Body of pancreas (tissue), 4 donors: ENCODE measurements around the gene TTC3. TPM values are rescaled to one million over a fixed set of nuclear protein-coding genes. Genes with fewer than 3 reads are reported as not detected.
"Not testable (repeated sequence)": the region's sequence is repeated elsewhere in the genome, so short reads cannot be mapped to it uniquely, and the experiment has no call there.

Experiments
- ATAC-seq: fragments of 150-250 bp; one replicate; pipeline ENCODE4 v1.9.1; 2016
- DNase-seq, 4 donors: peaks; one replicate each; pipeline ENCODE4 v3.0.0-alpha.2; 2019
- H3K27ac ChIP-seq, 4 donors: fragments of 200-600 bp; sonication (generic); 1 replicate in 3 of 4; 2 replicates in 1 of 4; pipeline versions ENCODE4 v1.5.1 to v1.6.1; 2016 to 2019; ENCODE audit warnings: mild to moderate bottlenecking in 1 of 4, mixed read lengths in 1 of 4, moderate library complexity in 1 of 4
- H3K27me3 ChIP-seq, 2 donors: fragments of 200-600 bp; sonication (generic); one replicate each; pipeline ENCODE4 v1.6.0; 2016; ENCODE audit warnings: mild to moderate bottlenecking in 1 of 2
- H3K36me3 ChIP-seq, 2 donors: fragments of 200-600 bp; sonication (generic); replicated peaks in 1 of 2; 2 replicates each; pipeline ENCODE4 v1.5.1; 2016; ENCODE audit warnings: low read depth in 2 of 2; ENCODE audit not compliant: insufficient read depth in 1 of 2
- H3K4me1 ChIP-seq: fragments of 200-600 bp; sonication (generic); one replicate; pipeline ENCODE4 v1.6.0; 2016
- H3K4me3 ChIP-seq, 2 donors: fragments of 200-600 bp; sonication (generic); 1 replicate in 1 of 2; 2 replicates in 1 of 2; pipeline ENCODE4 v1.5.1; 2016 to 2019
- H3K9me3 ChIP-seq, 3 donors: fragments of 200-600 bp; sonication (generic); 1 replicate in 2 of 3; 2 replicates in 1 of 3; pipeline ENCODE4 v1.5.1; 2016
- POLR2A ChIP-seq, 3 donors: fragments of 450-650 bp; IDR thresholded peaks; one replicate each; pipeline ENCODE4 v1.6.1; 2016; ENCODE audit warnings: antibody characterized with exemption in 3 of 3, mild to moderate bottlenecking in 2 of 3
- WGBS, 2 donors: methylation state at CpG; one replicate each; pipeline ENCODE4 v1.1.5; 2017; 5-methylcytosine and 5-hydroxymethylcytosine counted together
- intact Hi-C: fragments of 100-400 bp; cut with DNase I; formaldehyde crosslinking; loops from one replicate; pipeline ENCODE4 v1.15.1; 2023
- total RNA-seq, 2 donors: library from RNA; depleted of rRNA; stranded (reverse); fragments of >200 nt; gene quantifications; one replicate each; pipeline ENCODE4 v1.1.0, GENCODE V29; 2016
- TF ChIP-seq, protein P1 (sequence below), 7 experiments: fragments of 450-650 bp in 4 of 7; fragments of 200-600 bp in 3 of 7; sonication (generic) in 3 of 7; IDR thresholded peaks; one replicate each; pipeline ENCODE4 v1.5.1; 2016 to 2019; ENCODE audit warnings: antibody characterized with exemption in 7 of 7

TTC3 gene
- total RNA-seq, 2 donors from 2014 or later: 99.9 to 246 TPM

DNA sequence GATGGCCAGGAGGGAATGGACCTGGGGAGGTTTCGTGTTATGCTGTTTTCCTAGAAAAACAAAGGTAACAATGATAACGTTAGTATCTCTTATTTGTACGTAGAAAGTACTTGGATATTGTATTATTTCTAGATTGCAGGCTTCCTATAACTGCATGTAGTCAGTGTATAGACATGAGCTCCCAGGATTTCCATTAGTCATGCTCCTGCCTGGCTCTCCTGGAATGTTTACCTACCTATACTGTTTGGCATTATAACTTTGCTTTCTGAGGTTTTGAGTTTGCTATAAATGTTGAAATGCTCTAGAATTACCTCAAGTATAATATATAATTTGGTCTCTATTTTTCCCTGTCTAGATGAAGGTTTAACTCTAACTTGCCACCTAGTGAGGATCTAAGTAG lies 66.1 kb downstream of the TTC3 start:
- Histone ChIP-seq H3K36me3 (peaks cover 5 to 42% of the 10 kb centered on the region in 2 donors), H3K27me3 (no peaks in the 10 kb centered on the region), H3K9me3 (no peaks in the 10 kb centered on the region), H3K27ac (no peak overlapping the region), H3K4me3 (no peak overlapping the region), H3K4me1 (no peaks in the 10 kb centered on the region)
- TF ChIP-seq POLR2A (IDR thresholded peaks at IDR 0.05): no peak
- TF ChIP-seq, protein P1, sequence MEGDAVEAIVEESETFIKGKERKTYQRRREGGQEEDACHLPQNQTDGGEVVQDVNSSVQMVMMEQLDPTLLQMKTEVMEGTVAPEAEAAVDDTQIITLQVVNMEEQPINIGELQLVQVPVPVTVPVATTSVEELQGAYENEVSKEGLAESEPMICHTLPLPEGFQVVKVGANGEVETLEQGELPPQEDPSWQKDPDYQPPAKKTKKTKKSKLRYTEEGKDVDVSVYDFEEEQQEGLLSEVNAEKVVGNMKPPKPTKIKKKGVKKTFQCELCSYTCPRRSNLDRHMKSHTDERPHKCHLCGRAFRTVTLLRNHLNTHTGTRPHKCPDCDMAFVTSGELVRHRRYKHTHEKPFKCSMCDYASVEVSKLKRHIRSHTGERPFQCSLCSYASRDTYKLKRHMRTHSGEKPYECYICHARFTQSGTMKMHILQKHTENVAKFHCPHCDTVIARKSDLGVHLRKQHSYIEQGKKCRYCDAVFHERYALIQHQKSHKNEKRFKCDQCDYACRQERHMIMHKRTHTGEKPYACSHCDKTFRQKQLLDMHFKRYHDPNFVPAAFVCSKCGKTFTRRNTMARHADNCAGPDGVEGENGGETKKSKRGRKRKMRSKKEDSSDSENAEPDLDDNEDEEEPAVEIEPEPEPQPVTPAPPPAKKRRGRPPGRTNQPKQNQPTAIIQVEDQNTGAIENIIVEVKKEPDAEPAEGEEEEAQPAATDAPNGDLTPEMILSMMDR (IDR thresholded peaks at IDR 0.05): no peak
- no peak for DNase-seq
- 79 to 82% methylated on average over 3 of the region's 3 CpGs for WGBS, 2 donors
- ATAC-seq: no peak
- intact Hi-C loops: no loop called here

DNA sequence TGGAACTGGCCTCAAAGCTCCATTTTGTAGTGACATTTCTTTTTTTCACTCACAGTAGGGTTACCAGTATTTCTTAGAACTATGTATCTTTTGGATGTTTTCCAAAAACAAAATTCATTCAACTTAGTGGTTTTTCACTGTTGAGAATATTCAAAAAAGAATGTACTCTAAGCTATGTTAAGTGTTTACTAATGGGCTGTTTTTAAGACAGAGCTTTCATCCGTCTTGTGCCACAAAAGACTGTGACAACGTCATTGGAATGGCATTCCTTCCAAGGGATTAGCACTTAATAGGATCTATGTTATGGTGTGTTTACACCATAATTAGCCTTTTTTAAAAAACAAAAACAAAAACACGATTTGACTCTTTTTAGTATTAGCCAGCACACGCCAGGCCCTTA lies 66.8 kb downstream of the TTC3 start:
- H3K4me1 ChIP-seq: no peaks in the 10 kb centered on the region
- ATAC-seq (no peak), DNase-seq (no peak)
- no peaks in the 10 kb centered on the region for H3K27me3 ChIP-seq
- TF ChIP-seq POLR2A (IDR thresholded peaks at IDR 0.05): no peak
- TF ChIP-seq, protein P1 (IDR thresholded peaks at IDR 0.05): no peak
- H3K27ac ChIP-seq: no peak overlapping the region
- peaks cover 5 to 38% of the 10 kb centered on the region in 2 donors for H3K36me3 ChIP-seq
- no peaks in the 10 kb centered on the region for H3K9me3 ChIP-seq
- intact Hi-C loops: no loop called here
- no peak overlapping the region for H3K4me3 ChIP-seq
- 77 to 85% methylated on average over 4 of the region's 4 CpGs for WGBS, 2 donors

DNA sequence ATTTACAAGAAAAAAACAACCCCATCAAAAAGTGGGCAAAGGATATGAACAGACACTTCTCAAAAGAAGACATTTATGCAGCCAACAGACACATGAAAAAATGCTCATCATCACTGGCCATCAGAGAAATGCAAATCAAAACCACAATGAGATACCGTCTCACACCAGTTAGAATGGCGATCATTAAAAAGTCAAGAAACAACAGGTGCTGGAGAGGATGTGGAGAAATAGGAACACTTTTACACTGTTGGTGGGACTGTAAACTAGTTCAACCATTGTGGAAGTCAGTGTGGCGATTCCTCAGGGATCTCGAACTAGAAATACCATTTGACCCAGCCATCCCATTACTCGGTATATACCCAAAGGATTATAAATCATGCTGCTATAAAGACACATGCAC lies 70.3 kb downstream of the TTC3 start:
- H3K27ac ChIP-seq, intact Hi-C loops, H3K27me3 ChIP-seq, H3K9me3 ChIP-seq, ATAC-seq, H3K4me3 ChIP-seq, DNase-seq, H3K4me1 ChIP-seq: not testable (repeated sequence)
- H3K36me3 ChIP-seq: peaks cover 0 to 12% of the 10 kb centered on the region in 2 donors
- 100% methylated on average over 2 to 3 of the region's 5 CpGs for WGBS, 2 donors

DNA sequence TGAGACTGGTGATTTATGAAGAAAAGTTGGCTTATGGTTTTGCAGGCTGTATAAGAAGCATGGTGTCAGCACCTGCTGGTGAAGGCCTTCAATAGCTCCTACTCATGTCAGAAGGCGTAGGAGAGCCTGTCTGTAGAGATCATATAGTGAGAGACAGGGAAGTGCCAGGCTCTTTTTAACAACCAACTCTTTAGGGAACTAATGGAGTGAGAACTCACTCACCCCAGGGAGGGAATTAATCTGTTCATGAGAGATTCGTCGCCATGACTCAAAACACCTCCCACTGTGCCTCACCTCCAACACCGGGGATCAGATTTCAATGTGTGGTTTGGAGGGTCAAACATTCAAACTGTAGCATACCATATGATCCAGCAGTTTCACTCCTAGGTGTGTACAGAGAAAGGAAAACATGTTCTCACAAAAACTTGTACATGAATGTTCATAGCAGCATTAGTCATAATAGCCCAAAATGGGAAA lies 72.6 kb downstream of the TTC3 start:
- ATAC-seq (no peak), DNase-seq (no peak)
- Histone ChIP-seq H3K27me3 (no peaks in the 10 kb centered on the region), H3K4me1 (no peaks in the 10 kb centered on the region), H3K4me3 (no peak overlapping the region), H3K36me3 (peaks cover 0 to 12% of the 10 kb centered on the region in 2 donors), H3K9me3 (no peaks in the 10 kb centered on the region), H3K27ac (no peak overlapping the region)
- intact Hi-C loops: no loop called here
- no peak for TF ChIP-seq POLR2A (IDR thresholded peaks at IDR 0.05)
- TF ChIP-seq, protein P1 (IDR thresholded peaks at IDR 0.05): no peak
- 76 to 91% methylated on average over 4 of the region's 4 CpGs for WGBS, 2 donors

DNA sequence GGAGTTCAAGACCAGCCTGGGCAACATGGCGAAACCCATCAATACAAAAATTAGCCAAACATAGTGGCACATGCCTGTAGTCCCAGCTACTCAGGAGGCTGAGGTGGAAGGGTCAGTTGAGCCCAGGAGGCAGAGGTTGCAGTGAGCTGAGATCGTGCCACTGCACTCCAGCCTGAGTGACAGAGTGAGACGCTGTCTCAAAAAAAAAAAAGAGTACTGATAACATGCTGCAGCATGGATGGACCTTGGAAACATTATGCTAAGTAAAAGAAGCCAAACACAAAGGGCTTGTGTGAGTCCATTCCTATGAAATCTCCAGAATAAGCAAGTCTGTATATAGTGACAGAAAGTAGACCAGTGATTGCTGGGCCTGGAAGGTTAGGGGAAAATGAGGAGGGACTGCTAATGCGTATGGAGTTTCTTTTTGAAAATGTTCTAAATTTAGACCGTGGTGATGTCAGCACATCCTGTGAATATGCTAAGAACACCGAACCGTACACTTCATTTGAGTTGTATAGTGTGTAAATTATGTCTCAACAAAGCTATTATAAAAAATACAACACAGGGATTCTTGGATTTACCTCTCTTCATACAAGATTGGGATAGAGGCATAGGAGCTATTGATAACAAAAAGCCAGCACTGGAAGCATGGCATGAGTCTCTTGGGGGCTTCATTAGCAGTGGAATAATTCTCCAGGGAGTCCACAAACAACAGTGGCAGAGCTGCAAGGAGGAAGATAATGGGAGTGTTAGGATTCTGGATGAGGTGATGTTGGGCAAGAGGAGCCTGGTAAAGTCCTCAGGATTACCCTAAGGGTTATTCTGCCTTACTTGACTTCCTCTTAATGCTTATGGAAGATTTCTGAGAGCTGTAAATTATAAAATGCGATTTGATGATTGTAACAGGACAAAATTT lies 73.5 kb downstream of the TTC3 start:
- no peak for ATAC-seq
- Histone ChIP-seq H3K4me3 (no peak overlapping the region), H3K27ac (no peak overlapping the region), H3K27me3 (no peaks in the 10 kb centered on the region), H3K4me1 (no peaks in the 10 kb centered on the region), H3K36me3 (peaks cover 0 to 12% of the 10 kb centered on the region in 2 donors), H3K9me3 (no peaks in the 10 kb centered on the region)
- 74 to 88% methylated on average over 8 of the region's 8 CpGs for WGBS, 2 donors
- TF ChIP-seq, protein P1 (IDR thresholded peaks at IDR 0.05): no peak
- TF ChIP-seq POLR2A (IDR thresholded peaks at IDR 0.05): no peak
- intact Hi-C loops: no loop called here
- no peak for DNase-seq
